ENCODE results near the gene FHL2. TPM values are rescaled to one million over a fixed set of nuclear protein-coding genes. Genes with fewer than 3 reads are reported as not detected.

The FHL2 gene
- total RNA-seq, 1 donor from 2014 or later = 5.3 TPM

DNA sequence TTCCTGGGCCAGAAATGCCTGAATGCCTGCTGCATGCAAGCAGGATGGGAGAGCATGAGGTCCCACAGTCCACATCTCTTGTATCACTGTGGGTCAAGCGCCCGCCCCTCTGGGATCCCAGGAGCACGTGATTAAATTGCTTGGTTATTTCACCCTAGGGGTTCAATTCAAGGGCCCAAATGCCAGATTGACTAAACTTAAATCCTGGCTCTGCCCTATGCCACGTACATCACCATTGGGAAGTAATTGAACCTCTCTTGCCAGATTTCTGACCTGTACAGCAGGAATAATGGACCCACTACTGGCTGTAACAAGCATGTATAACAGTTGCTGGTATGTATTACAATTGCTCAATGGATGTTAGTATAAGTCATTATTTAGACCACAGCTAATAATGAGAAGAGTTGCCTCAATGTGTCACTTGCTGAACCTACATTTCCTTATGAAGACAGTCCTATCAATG is 19.9 kb downstream of the FHL2 start:
- intact Hi-C loops (cut with micrococcal nuclease) = loop anchor here (10.0 kb wide), 1 partner anchor 716 kb away; no protein-coding TSS in a partner anchor
- peaks cover 8% of the 10 kb centered on the region for H3K4me1 Mint-ChIP-seq (ENCODE audit: low read depth)

DNA sequence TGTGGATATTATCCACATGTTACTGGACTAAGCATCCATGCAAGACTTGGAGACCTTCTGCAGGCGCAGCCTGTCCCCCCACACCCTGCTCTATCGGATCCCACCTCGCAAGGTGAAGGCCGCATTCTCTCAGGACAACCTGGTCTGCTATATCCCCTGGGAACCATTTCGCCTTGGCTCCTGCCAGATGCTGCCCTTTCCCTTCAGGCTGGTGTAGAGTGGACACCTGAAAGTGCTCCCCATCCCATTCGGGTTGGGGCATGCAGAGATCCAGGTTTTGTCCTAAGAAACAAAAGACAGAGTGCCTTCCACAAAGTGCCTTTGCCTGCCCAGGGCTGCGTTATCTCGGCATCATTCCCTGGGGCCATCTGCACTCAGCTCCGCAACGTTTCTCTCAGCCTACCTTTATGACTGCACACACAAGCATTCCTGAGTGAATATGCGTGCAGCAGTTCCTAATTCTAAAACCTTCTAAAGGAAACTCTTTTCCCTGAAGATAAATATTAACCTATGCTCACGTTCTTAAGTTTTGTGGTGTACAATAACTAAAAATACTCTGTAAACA is 20.5 kb downstream of the FHL2 start:
- H3K36me3 Mint-ChIP-seq (ENCODE audit: low read depth) = no peaks in the 10 kb centered on the region
- peaks cover 11% of the 10 kb centered on the region for H3K4me1 Mint-ChIP-seq (ENCODE audit: low read depth)
- no peak overlapping the region for H3K27ac Mint-ChIP-seq
- intact Hi-C loops (cut with micrococcal nuclease) = loop anchor here (10.0 kb wide), 1 partner anchor 716 kb away; no protein-coding TSS in a partner anchor
- DNase-seq (ENCODE audit: low spot score) = no peak
- H3K9me3 Mint-ChIP-seq = no peaks in the 10 kb centered on the region
- H3K4me3 Mint-ChIP-seq (ENCODE audit: low read depth) = no peak overlapping the region
- no peaks in the 10 kb centered on the region for H3K27me3 Mint-ChIP-seq (ENCODE audit: low read depth)

More for the DNA sequence above, 19.9 kb downstream of the FHL2 start:
- Mint-ChIP-seq H3K4me3 (ENCODE audit: low read depth) (no peak overlapping the region), H3K27ac (no peak overlapping the region), H3K9me3 (no peaks in the 10 kb centered on the region), H3K36me3 (ENCODE audit: low read depth) (no peaks in the 10 kb centered on the region), H3K27me3 (ENCODE audit: low read depth) (no peaks in the 10 kb centered on the region)
- DNase-seq (ENCODE audit: low spot score) = no peak

- intact Hi-C loops (cut with micrococcal nuclease) = loop anchor here (10.0 kb wide), 1 partner anchor 717 kb away; no protein-coding TSS in a partner anchor
- Mint-ChIP-seq H3K36me3 (ENCODE audit: low read depth) (peaks cover under 1% of the 10 kb centered on the region), H3K4me3 (ENCODE audit: low read depth) (no peak overlapping the region), H3K27me3 (ENCODE audit: low read depth) (no peaks in the 10 kb centered on the region), H3K4me1 (ENCODE audit: low read depth) (peaks cover 11% of the 10 kb centered on the region), H3K9me3 (no peaks in the 10 kb centered on the region), H3K27ac (no peak overlapping the region)
- DNase-seq (ENCODE audit: low spot score) = no peak
These were observed 21.0 kb downstream of the FHL2 start for GRCh38 chr2:105377871-105378270.

GRCh38 chr2:105376789-105377240 is 22.0 kb downstream of the FHL2 start:
- no peaks in the 10 kb centered on the region for H3K9me3 Mint-ChIP-seq
- peaks cover 3% of the 10 kb centered on the region for H3K36me3 Mint-ChIP-seq (ENCODE audit: low read depth)
- no peak overlapping the region for H3K4me3 Mint-ChIP-seq (ENCODE audit: low read depth)
- peaks cover 11% of the 10 kb centered on the region for H3K4me1 Mint-ChIP-seq (ENCODE audit: low read depth)
- no peaks in the 10 kb centered on the region for H3K27me3 Mint-ChIP-seq (ENCODE audit: low read depth)
- no peak for DNase-seq (ENCODE audit: low spot score)
- no peak overlapping the region for H3K27ac Mint-ChIP-seq
- intact Hi-C loops (cut with micrococcal nuclease) = loop anchor here (10.0 kb wide), 1 partner anchor 718 kb away; no protein-coding TSS in a partner anchor

- Mint-ChIP-seq H3K4me1 (ENCODE audit: low read depth) (peaks cover 10% of the 10 kb centered on the region), H3K27me3 (ENCODE audit: low read depth) (no peaks in the 10 kb centered on the region), H3K9me3 (no peaks in the 10 kb centered on the region), H3K27ac (no peak overlapping the region), H3K4me3 (ENCODE audit: low read depth) (no peak overlapping the region), H3K36me3 (ENCODE audit: low read depth) (peaks cover 3% of the 10 kb centered on the region)
- intact Hi-C loops (cut with micrococcal nuclease) = loop anchor here (10.0 kb wide), 1 partner anchor 719 kb away; no protein-coding TSS in a partner anchor
- no peak for DNase-seq (ENCODE audit: low spot score)
These were observed 22.8 kb downstream of the FHL2 start for GRCh38 chr2:105376010-105376409.

GRCh38 chr2:105375001-105375561 is 23.8 kb downstream of the FHL2 start:
- intact Hi-C loops (cut with micrococcal nuclease) = loop anchor here (10.0 kb wide), 1 partner anchor 720 kb away; no protein-coding TSS in a partner anchor
- Mint-ChIP-seq H3K4me3 (ENCODE audit: low read depth) (no peak overlapping the region), H3K9me3 (no peaks in the 10 kb centered on the region), H3K36me3 (ENCODE audit: low read depth) (peaks cover 3% of the 10 kb centered on the region), H3K27me3 (ENCODE audit: low read depth) (no peaks in the 10 kb centered on the region), H3K27ac (no peak overlapping the region), H3K4me1 (ENCODE audit: low read depth) (peaks cover 9% of the 10 kb centered on the region)
- no peak for DNase-seq (ENCODE audit: low spot score)

- peak; percentile 18 for DNase-seq (ENCODE audit: low spot score)
- intact Hi-C loops (cut with micrococcal nuclease) = loop anchor here (10.0 kb wide), 1 partner anchor 721 kb away; no protein-coding TSS in a partner anchor
- peak overlapping the region; percentile 84 for H3K27ac Mint-ChIP-seq
- H3K4me3 Mint-ChIP-seq (ENCODE audit: low read depth) = peak overlapping the region; percentile 65
- H3K27me3 Mint-ChIP-seq (ENCODE audit: low read depth) = peaks cover 2% of the 10 kb centered on the region
- peaks cover 3% of the 10 kb centered on the region for H3K36me3 Mint-ChIP-seq (ENCODE audit: low read depth)
- H3K4me1 Mint-ChIP-seq (ENCODE audit: low read depth) = peaks cover 12% of the 10 kb centered on the region
- no peaks in the 10 kb centered on the region for H3K9me3 Mint-ChIP-seq
These were observed 24.9 kb downstream of the FHL2 start for GRCh38 chr2:105373895-105374401.

DNA sequence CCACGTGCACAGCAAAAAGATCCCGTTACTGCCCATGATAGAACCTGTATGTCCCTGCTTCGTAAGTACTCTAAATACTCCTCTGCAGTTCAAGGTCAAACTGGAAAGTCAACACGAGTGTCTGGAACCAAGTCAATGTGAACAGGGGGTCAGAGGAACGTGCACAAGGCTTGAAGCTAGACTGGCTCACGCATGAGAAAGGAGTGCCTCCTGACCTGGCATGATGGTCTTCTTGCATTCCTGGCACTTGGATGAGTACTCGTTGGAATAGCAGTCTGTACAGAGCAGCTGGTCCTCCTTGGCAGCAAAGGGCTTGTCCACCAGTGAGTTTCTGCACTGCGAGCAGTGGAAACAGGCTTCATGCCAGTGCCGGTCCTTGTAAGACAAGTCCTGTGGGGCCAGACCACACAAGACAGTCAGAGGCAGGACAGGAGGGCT is 25.5 kb downstream of the FHL2 start:
- no peaks in the 10 kb centered on the region for H3K9me3 Mint-ChIP-seq
- H3K27ac Mint-ChIP-seq = no peak overlapping the region
- H3K4me3 Mint-ChIP-seq (ENCODE audit: low read depth) = no peak overlapping the region
- H3K27me3 Mint-ChIP-seq (ENCODE audit: low read depth) = peaks cover 2% of the 10 kb centered on the region
- DNase-seq (ENCODE audit: low spot score) = no peak
- H3K4me1 Mint-ChIP-seq (ENCODE audit: low read depth) = peaks cover 12% of the 10 kb centered on the region
- intact Hi-C loops (cut with micrococcal nuclease) = loop anchor here (10.0 kb wide), 1 partner anchor 721 kb away; no protein-coding TSS in a partner anchor
- H3K36me3 Mint-ChIP-seq (ENCODE audit: low read depth) = peaks cover 3% of the 10 kb centered on the region

DNA sequence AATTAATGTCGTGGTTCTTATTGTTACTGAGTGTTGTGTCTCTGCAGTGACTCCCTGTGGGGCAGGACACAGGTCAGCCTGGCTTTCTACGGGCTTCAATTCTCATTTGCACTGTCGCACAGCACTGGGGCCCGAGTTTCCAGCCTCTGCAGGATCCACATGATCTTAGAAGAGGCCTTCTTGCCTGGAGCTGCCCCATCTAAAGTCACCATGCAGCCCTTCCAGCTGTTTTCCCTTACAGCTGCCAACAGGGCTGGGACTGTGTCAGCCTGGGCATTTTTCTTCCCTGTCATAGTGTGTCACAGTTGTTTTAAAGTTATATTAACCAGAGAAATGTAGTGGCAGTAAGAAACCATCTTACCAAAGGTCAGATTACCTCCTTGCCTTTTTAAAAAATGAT is 27.0 kb downstream of the FHL2 start:
- peaks cover 12% of the 10 kb centered on the region for H3K4me1 Mint-ChIP-seq (ENCODE audit: low read depth)
- H3K36me3 Mint-ChIP-seq (ENCODE audit: low read depth) = peaks cover 3% of the 10 kb centered on the region
- peaks cover 2% of the 10 kb centered on the region for H3K27me3 Mint-ChIP-seq (ENCODE audit: low read depth)
- intact Hi-C loops (cut with micrococcal nuclease) = loop anchor here (10.0 kb wide), 1 partner anchor 723 kb away; no protein-coding TSS in a partner anchor
- no peak for DNase-seq (ENCODE audit: low spot score)
- H3K27ac Mint-ChIP-seq = no peak overlapping the region
- H3K9me3 Mint-ChIP-seq = no peaks in the 10 kb centered on the region
- no peak overlapping the region for H3K4me3 Mint-ChIP-seq (ENCODE audit: low read depth)

DNA sequence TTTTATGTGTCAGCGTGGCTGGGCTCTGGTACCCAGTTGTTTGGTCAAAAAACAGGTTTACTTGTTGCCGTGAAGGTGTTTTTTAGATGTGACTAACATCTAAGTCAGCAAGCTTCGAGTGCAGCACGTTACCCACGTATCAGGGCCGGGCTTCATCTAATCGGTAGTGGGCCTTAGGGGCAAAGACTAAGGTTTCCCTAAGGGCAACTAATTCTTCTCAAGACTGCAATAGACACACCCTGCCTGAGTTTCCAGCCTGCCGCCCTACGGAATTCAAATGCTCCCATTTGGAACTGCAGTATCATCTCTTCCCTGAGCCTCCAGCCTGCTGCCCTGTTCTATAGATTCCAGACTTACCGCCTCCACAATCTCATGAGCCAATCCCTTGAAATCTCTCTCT is 27.7 kb downstream of the FHL2 start:
- Mint-ChIP-seq H3K4me1 (ENCODE audit: low read depth) (peaks cover 12% of the 10 kb centered on the region), H3K36me3 (ENCODE audit: low read depth) (peaks cover 3% of the 10 kb centered on the region), H3K27ac (no peak overlapping the region), H3K4me3 (ENCODE audit: low read depth) (no peak overlapping the region), H3K9me3 (no peaks in the 10 kb centered on the region), H3K27me3 (ENCODE audit: low read depth) (peaks cover 2% of the 10 kb centered on the region)
- intact Hi-C loops (cut with micrococcal nuclease) = loop anchor here (10.0 kb wide), 1 partner anchor 724 kb away; no protein-coding TSS in a partner anchor
- DNase-seq (ENCODE audit: low spot score) = no peak

DNA sequence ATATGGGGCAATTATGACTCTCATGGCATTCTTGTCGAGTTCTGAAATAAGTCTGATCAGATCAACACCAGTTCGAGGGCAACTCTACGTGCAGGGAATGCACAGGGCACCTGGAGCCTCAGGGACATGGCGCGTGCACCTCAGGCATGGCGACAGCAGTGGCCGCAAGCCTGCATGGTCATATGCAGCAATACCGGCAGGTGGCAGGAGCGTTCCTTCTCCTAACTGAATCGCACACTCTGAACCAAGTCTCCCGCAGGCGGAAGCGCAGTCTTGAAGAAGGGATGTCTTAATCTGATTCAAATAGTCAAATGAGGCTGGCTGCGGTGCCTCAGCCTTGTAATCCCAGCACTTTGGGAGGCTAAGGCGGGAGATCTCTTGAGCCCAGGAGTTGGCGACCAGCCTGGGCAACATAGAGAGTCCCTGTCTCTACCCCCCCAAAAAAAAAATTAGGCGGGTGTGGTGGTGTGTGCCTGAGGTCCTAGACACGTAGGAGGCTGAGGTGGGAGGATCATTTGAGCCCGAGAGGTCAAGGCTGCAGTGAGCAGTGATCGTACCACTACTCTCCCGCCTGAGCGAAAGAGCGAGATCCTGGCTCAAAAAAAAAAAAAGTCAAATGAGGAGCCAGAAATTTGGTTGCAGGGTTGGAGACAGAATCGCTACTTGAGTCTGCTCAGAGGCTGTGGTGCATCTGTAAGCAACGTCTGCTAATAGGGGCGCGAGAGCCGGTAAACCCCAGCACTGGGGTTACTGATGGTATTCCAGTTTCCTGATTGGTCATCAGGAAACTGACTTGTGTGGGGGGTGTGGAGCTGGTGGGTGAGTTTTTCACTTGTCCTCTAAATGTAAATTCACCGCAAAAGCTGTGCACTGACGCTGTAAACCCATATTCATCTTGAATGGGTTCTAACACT is 28.8 kb downstream of the FHL2 start:
- H3K4me3 Mint-ChIP-seq (ENCODE audit: low read depth) = no peak overlapping the region
- H3K27ac Mint-ChIP-seq = peak overlapping the region; percentile 31
- peak; percentile 78 for DNase-seq (ENCODE audit: low spot score)
- peaks cover 3% of the 10 kb centered on the region for H3K36me3 Mint-ChIP-seq (ENCODE audit: low read depth)
- intact Hi-C loops (cut with micrococcal nuclease) = loop anchor here (1.0 to 10.0 kb wide), 3 partner anchors 151 to 725 kb away; no protein-coding TSS in a partner anchor
- no peaks in the 10 kb centered on the region for H3K9me3 Mint-ChIP-seq
- peaks cover 13% of the 10 kb centered on the region for H3K4me1 Mint-ChIP-seq (ENCODE audit: low read depth)
- H3K27me3 Mint-ChIP-seq (ENCODE audit: low read depth) = peaks cover 2% of the 10 kb centered on the region

DNA sequence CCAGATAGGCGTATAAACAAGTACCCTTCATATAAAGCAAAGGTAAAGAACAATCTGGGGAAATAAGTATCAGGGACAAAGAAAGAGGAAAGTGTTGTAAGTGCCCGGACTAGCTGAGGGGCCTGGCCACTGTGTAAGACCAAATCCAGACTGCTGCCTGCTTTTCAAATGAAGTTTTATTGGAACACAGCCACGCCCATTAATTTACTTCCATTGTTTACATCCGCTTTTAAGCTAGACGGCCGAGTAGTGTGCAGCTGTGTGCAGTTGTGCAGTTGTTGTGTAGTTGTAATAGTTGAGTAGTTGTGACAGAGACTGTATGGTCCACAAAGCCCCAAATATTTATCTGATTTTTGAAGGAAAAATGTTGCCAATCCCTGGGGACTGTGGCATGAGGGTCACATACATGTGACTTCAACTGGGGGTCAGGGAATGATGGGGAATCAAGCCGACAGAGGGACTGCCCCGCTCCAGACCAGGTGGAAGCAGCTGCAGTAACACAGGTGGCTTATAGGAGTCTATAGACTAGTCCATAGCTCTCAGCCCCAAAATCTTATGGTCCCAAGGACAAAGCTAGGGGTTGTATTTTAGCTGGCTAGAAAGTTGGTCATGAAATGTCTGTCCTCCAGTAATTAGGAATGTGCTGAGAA is 30.0 kb downstream of the FHL2 start:
- no peak overlapping the region for H3K27ac Mint-ChIP-seq
- no peaks in the 10 kb centered on the region for H3K9me3 Mint-ChIP-seq
- no peak for DNase-seq (ENCODE audit: low spot score)
- H3K27me3 Mint-ChIP-seq (ENCODE audit: low read depth) = peaks cover 2% of the 10 kb centered on the region
- H3K4me1 Mint-ChIP-seq (ENCODE audit: low read depth) = peaks cover 11% of the 10 kb centered on the region
- H3K4me3 Mint-ChIP-seq (ENCODE audit: low read depth) = no peak overlapping the region
- intact Hi-C loops (cut with micrococcal nuclease) = loop anchor here (1.0 kb wide), 1 partner anchor 152 kb away; no protein-coding TSS in a partner anchor
- H3K36me3 Mint-ChIP-seq (ENCODE audit: low read depth) = peaks cover 3% of the 10 kb centered on the region
